Neural crest cell (in vitro differentiated cells): Measurements from ENCODE around the gene FOXD1. TPM values are rescaled to one million over a fixed set of nuclear protein-coding genes. Genes with fewer than 3 reads are reported as not detected.
A peak's percentile ranks its signal among the peaks of the same experiment; 100 is the strongest.

Source experiments
- DNase-seq: peaks from one replicate; pipeline ENCODE4 v3.0.0; 2021; ENCODE audit warnings: low read depth, mixed read lengths, low spot score
- H3K27ac Mint-ChIP-seq: one replicate; pipeline ENCODE4 v1.8.0; 2021; ENCODE audit warnings: mild to moderate bottlenecking, mixed read lengths; ENCODE audit not compliant: unreplicated experiment
- H3K27me3 Mint-ChIP-seq: 2 replicates; pipeline ENCODE4 v1.8.0; 2021; ENCODE audit warnings: low read depth, mild to moderate bottlenecking, mixed read lengths
- H3K36me3 Mint-ChIP-seq: 2 replicates; pipeline ENCODE4 v1.8.0; 2021; ENCODE audit warnings: low read depth, mild to moderate bottlenecking, mixed read lengths
- H3K4me1 Mint-ChIP-seq: 2 replicates; pipeline ENCODE4 v1.8.0; 2021; ENCODE audit warnings: mixed read lengths
- H3K4me3 Mint-ChIP-seq: one replicate; pipeline ENCODE4 v1.8.0; 2021; ENCODE audit warnings: mild to moderate bottlenecking, mixed read lengths
- H3K9me3 Mint-ChIP-seq: 2 replicates; pipeline ENCODE4 v1.8.0; 2021; ENCODE audit warnings: mixed read lengths
- CTCF ChIP-seq: fragments of 200-600 bp; sonication (generic); conservative IDR thresholded peaks from 2 replicates; pipeline ENCODE4 v1.5.0; 2021; ENCODE audit warnings: antibody characterized with exemption, mild to moderate bottlenecking
- long read RNA-seq: library from polyadenylated mRNA; unstranded; transcript quantifications from one replicate; pipeline ENCODE4 v2.0.0, GENCODE V29; 2020
- total RNA-seq: library from RNA; stranded (reverse); gene quantifications from 2 replicates; pipeline ENCODE4 v1.2.1, GENCODE V29; 2021

FOXD1 gene
- total RNA-seq, result 0.28 and 0.39 TPM in 2 replicates
- long read RNA-seq, result 0 reads

- TF ChIP-seq CTCF, result no peak
- H3K4me1 Mint-ChIP-seq, result peaks cover 20% of the 10 kb centered on the region
- peaks cover 91% of the 10 kb centered on the region for H3K27me3 Mint-ChIP-seq
- H3K27ac Mint-ChIP-seq, result no peak within 1 kb of the TSS
- DNase-seq, result peak; percentile 65
- peaks cover 3% of the 10 kb centered on the region for H3K36me3 Mint-ChIP-seq
- H3K4me3 Mint-ChIP-seq, result peak within 1 kb of the TSS; percentile 91
- no peaks in the 10 kb centered on the region for H3K9me3 Mint-ChIP-seq
These were observed at the start of gene FOXD1 for GRCh38 chr5:73448463-73449136. TSS of gene FOXD1 (minus strand) at chr5:73448777. CDS start at chr5:73448362, 415 bp downstream.

GRCh38 chr5:73497497-73498056 lies 49.0 kb upstream of the FOXD1 start:
- no peak for DNase-seq
- peak overlapping the region; percentile 100 for H3K4me3 Mint-ChIP-seq
- H3K9me3 Mint-ChIP-seq, result no peaks in the 10 kb centered on the region
- peaks cover 38% of the 10 kb centered on the region for H3K4me1 Mint-ChIP-seq
- H3K27me3 Mint-ChIP-seq, result peaks cover 7% of the 10 kb centered on the region
- H3K36me3 Mint-ChIP-seq, result peaks cover 21% of the 10 kb centered on the region
- TF ChIP-seq CTCF, result no peak
- peak overlapping the region; percentile 99 for H3K27ac Mint-ChIP-seq

- Mint-ChIP-seq H3K9me3 (no peaks in the 10 kb centered on the region), H3K4me3 (peak overlapping the region; percentile 100), H3K27me3 (peaks cover 9% of the 10 kb centered on the region), H3K27ac (peak overlapping the region; percentile 99), H3K36me3 (peaks cover 17% of the 10 kb centered on the region), H3K4me1 (peaks cover 38% of the 10 kb centered on the region)
- peak; percentile 72 for TF ChIP-seq CTCF
- DNase-seq, result no peak
These were observed 48.4 kb upstream of the FOXD1 start for GRCh38 chr5:73496984-73497457.

GRCh38 chr5:73495772-73496335 lies 47.3 kb upstream of the FOXD1 start:
- Mint-ChIP-seq H3K4me1 (peaks cover 34% of the 10 kb centered on the region), H3K36me3 (peaks cover 10% of the 10 kb centered on the region), H3K9me3 (no peaks in the 10 kb centered on the region), H3K27ac (no peak overlapping the region), H3K4me3 (no peak overlapping the region), H3K27me3 (peaks cover 9% of the 10 kb centered on the region)
- TF ChIP-seq CTCF, result no peak
- DNase-seq, result no peak

GRCh38 chr5:73494721-73495120 lies 46.1 kb upstream of the FOXD1 start:
- TF ChIP-seq CTCF, result no peak
- no peak for DNase-seq
- peaks cover 9% of the 10 kb centered on the region for H3K36me3 Mint-ChIP-seq
- no peak overlapping the region for H3K27ac Mint-ChIP-seq
- H3K4me1 Mint-ChIP-seq, result peaks cover 26% of the 10 kb centered on the region
- H3K9me3 Mint-ChIP-seq, result no peaks in the 10 kb centered on the region
- no peak overlapping the region for H3K4me3 Mint-ChIP-seq
- peaks cover 9% of the 10 kb centered on the region for H3K27me3 Mint-ChIP-seq
